Epithelial cell of esophagus (primary cell): ENCODE results near the gene TNS3.

Experiments
- DNase-seq: peaks from one replicate; pipeline ENCODE4 v3.0.0; 2010; ENCODE audit warnings: low read depth
- H3K4me3 ChIP-seq: 2 replicates; pipeline ENCODE4 v1.5.1; 2011; ENCODE audit warnings: mild to moderate bottlenecking, low read length, control low read depth
- CTCF ChIP-seq: IDR thresholded peaks from 2 replicates; pipeline ENCODE4 v1.5.1; 2011; ENCODE audit warnings: low read depth, mild to moderate bottlenecking, low read length, control low read depth, inconsistent platforms; ENCODE audit not compliant: insufficient read depth; ENCODE audit errors: missing control alignments

Gene TNS3

GRCh38 chr7:47549916-47550315 lies 32.0 kb downstream of the TNS3 start:
- no peak overlapping the region for H3K4me3 ChIP-seq
- DNase-seq = no peak
- no peak for TF ChIP-seq CTCF

GRCh38 chr7:47549397-47549796 lies 32.5 kb downstream of the TNS3 start:
- TF ChIP-seq CTCF = no peak
- no peak for DNase-seq
- H3K4me3 ChIP-seq = no peak overlapping the region

GRCh38 chr7:47548546-47548945 lies 33.4 kb downstream of the TNS3 start:
- TF ChIP-seq CTCF = no peak
- DNase-seq = no peak
- no peak overlapping the region for H3K4me3 ChIP-seq

GRCh38 chr7:47546733-47547494 lies 35.0 kb downstream of the TNS3 start:
- no peak for DNase-seq
- H3K4me3 ChIP-seq = no peak overlapping the region
- TF ChIP-seq CTCF = no peak

- no peak overlapping the region for H3K4me3 ChIP-seq
- DNase-seq = no peak
- TF ChIP-seq CTCF = no peak
Measured at GRCh38 chr7:47546171-47546570, 35.7 kb downstream of the TNS3 start.

GRCh38 chr7:47544416-47544815 lies 37.5 kb downstream of the TNS3 start:
- TF ChIP-seq CTCF = no peak
- H3K4me3 ChIP-seq = no peak overlapping the region
- no peak for DNase-seq

- no peak for DNase-seq
- H3K4me3 ChIP-seq = no peak overlapping the region
- no peak for TF ChIP-seq CTCF
Measured at GRCh38 chr7:47543714-47544113, 38.2 kb downstream of the TNS3 start.
